Measurements from ENCODE around the gene POLE.

GRCh38 chr12:132719954-132720324 is 32.8 kb upstream of the POLE start:
- TF ChIP-seq CTCF (conservative IDR thresholded peaks at IDR 0.05) (no peak), EZH2 (IDR thresholded peaks at IDR 0.05; ENCODE audit: low read depth) (no peak)
